Measurements from ENCODE around the gene PHACTR1. TPM values are rescaled to one million over a fixed set of nuclear protein-coding genes. Genes with fewer than 3 reads are reported as not detected.

PHACTR1 gene
- polyA plus RNA-seq, 1 of the 3 experiments (the other 2 are of a cell fraction) = 0.12 TPM

GRCh38 chr6:12913201-12913600, 196.6 kb downstream of the PHACTR1 start (continued):
- TF ChIP-seq TAF1 (IDR thresholded peaks at IDR 0.05; ENCODE audit: borderline replicate concordance, low read depth, low read length) = no peak
- no peak for TF ChIP-seq RAD21 (IDR thresholded peaks at IDR 0.05; ENCODE audit: low read length)
- TF ChIP-seq SMC3 (IDR thresholded peaks at IDR 0.05; ENCODE audit: low read depth, low read length) = no peak
- no peak for TF ChIP-seq TEAD4 (IDR thresholded peaks at IDR 0.05; ENCODE audit: borderline replicate concordance, insufficient read depth)

GRCh38 chr6:12916006-12916405, 199.4 kb downstream of the PHACTR1 start:
- ChIA-PET CTCF (interaction anchor here (1.4 to 7.3 kb wide), 3 partner anchors 42 to 415 kb away, joined by 3 to 143 read pairs (median 3); partner anchors contain the start of gene TBC1D7), POLR2A (no interaction called here)
- Histone ChIP-seq H4K20me1 (ENCODE audit: insufficient read depth) (no peaks in the 10 kb centered on the region), H3K9me3 (no peaks in the 10 kb centered on the region), H3K4me2 (no peak overlapping the region), H3K79me2 (ENCODE audit: insufficient read depth) (no peaks in the 10 kb centered on the region), H3K4me3 (ENCODE audit: low read depth in 2 of 2, low read length in 1 of 2) (no peak overlapping the region), H3K27ac (ENCODE audit: low read depth in 2 of 2, low read length in 1 of 2) (no peak overlapping the region), H3K9ac (no peak overlapping the region), H3K4me1 (ENCODE audit: control insufficient read depth in 1 of 2, insufficient read depth in 2 of 2, low read depth in 1 of 2, low read length in 1 of 2) (no peaks in the 10 kb centered on the region; a peak in 1 of 4 replicates), H3K27me3 (ENCODE audit: insufficient read depth) (no peaks in the 10 kb centered on the region), H3K9me2 (no peaks in the 10 kb centered on the region), H3F3A (replicated peaks; ENCODE audit: insufficient read depth) (no peaks in the 10 kb centered on the region), H3K36me3 (replicated peaks in 1 of 2; ENCODE audit: control insufficient read depth in 1 of 2, insufficient read depth in 2 of 2, low read length in 1 of 2) (no peaks in the 10 kb centered on the region), H2AFZ (ENCODE audit: low read depth) (no peak overlapping the region)
- no peak for TF ChIP-seq FOXM1 (IDR thresholded peaks at IDR 0.05; ENCODE audit: low read depth)
- no peak for DNase-seq
- WGBS (ENCODE audit: low lambda C conversion rate) = 38% methylated on average over 5 of the region's 5 CpGs

- no peaks in the 10 kb centered on the region for H3K27me3 ChIP-seq (ENCODE audit: insufficient read depth)
- H3K9me2 ChIP-seq = no peaks in the 10 kb centered on the region
- no peaks in the 10 kb centered on the region; a peak in 1 of 4 replicates for H3K4me1 ChIP-seq (ENCODE audit: control insufficient read depth in 1 of 2, insufficient read depth in 2 of 2, low read depth in 1 of 2, low read length in 1 of 2)
- no peak overlapping the region for H2AFZ ChIP-seq (ENCODE audit: low read depth)
- no peaks in the 10 kb centered on the region for H4K20me1 ChIP-seq (ENCODE audit: insufficient read depth)
- no peaks in the 10 kb centered on the region for H3F3A ChIP-seq (replicated peaks; ENCODE audit: insufficient read depth)
- TF ChIP-seq EZH2phosphoT487 (IDR thresholded peaks at IDR 0.05; ENCODE audit: borderline replicate concordance, low read depth) (no peak), CTCF (IDR thresholded peaks at IDR 0.05) (no peak), PBX3 (IDR thresholded peaks at IDR 0.05) (no peak), FOXM1 (IDR thresholded peaks at IDR 0.05; ENCODE audit: low read depth) (no peak), IRF3 (IDR thresholded peaks at IDR 0.05; ENCODE audit: low read depth, low read length) (no peak), POLR2AphosphoS5 (IDR thresholded peaks at IDR 0.05; ENCODE audit: low read depth, low read length) (no peak), NRF1 (IDR thresholded peaks at IDR 0.05; ENCODE audit: low read depth, low read length) (no peak), ZBTB33 (IDR thresholded peaks at IDR 0.05; ENCODE audit: borderline replicate concordance, low read depth) (no peak), SIN3A (IDR thresholded peaks at IDR 0.05; ENCODE audit: borderline replicate concordance, low read depth, low read length) (no peak), RAD21 (IDR thresholded peaks at IDR 0.05; ENCODE audit: low read length) (no peak), JUND (IDR thresholded peaks at IDR 0.05) (no peak), NFIC (IDR thresholded peaks at IDR 0.05; ENCODE audit: borderline replicate concordance) (no peak), EP300 (IDR thresholded peaks at IDR 0.05; ENCODE audit: borderline replicate concordance in 1 of 2, low read depth in 1 of 2, low read length in 1 of 2) (no peak)
- no peak overlapping the region for H3K4me2 ChIP-seq
- H3K27ac ChIP-seq (ENCODE audit: low read depth in 2 of 2, low read length in 1 of 2) = no peak overlapping the region
- 46% methylated on average over 3 of the region's 3 CpGs for WGBS (ENCODE audit: low lambda C conversion rate)
- H3K36me3 ChIP-seq (replicated peaks in 1 of 2; ENCODE audit: control insufficient read depth in 1 of 2, insufficient read depth in 2 of 2, low read length in 1 of 2) = no peaks in the 10 kb centered on the region
- H3K9ac ChIP-seq = no peak overlapping the region
- no peaks in the 10 kb centered on the region for H3K9me3 ChIP-seq
- DNase-seq = no peak
- ChIA-PET CTCF (interaction anchor here (1.6 to 7.3 kb wide), 2 partner anchors 41 to 414 kb away, joined by 3 to 143 read pairs; partner anchors contain the start of gene TBC1D7), POLR2A (no interaction called here)
- H3K79me2 ChIP-seq (ENCODE audit: insufficient read depth) = no peaks in the 10 kb centered on the region
- no peak overlapping the region for H3K4me3 ChIP-seq (ENCODE audit: low read depth in 2 of 2, low read length in 1 of 2)
Observed at GRCh38 chr6:12916420-12917136, 200.0 kb downstream of the PHACTR1 start.

Data from SK-N-SH (cell line).